Chondrocyte (in vitro differentiated cells): Measurements from ENCODE around the gene INAFM1. TPM values are rescaled to one million over a fixed set of nuclear protein-coding genes. Genes with fewer than 3 reads are reported as not detected.
"Not testable (repeated sequence)": the region's sequence is repeated elsewhere in the genome, so short reads cannot be mapped to it uniquely, and the experiment has no call there.

ENCODE experiments used
- DNase-seq: peaks from one replicate; pipeline ENCODE4 v3.0.0; 2021; ENCODE audit warnings: mixed read lengths, low spot score
- H3K27ac Mint-ChIP-seq: one replicate; pipeline ENCODE4 v1.8.0; 2021; ENCODE audit warnings: mild to moderate bottlenecking, moderate library complexity, mixed read lengths; ENCODE audit not compliant: unreplicated experiment
- H3K27me3 Mint-ChIP-seq: 2 replicates; pipeline ENCODE4 v1.8.0; 2021; ENCODE audit warnings: low read depth, mixed read lengths
- H3K36me3 Mint-ChIP-seq: 2 replicates; pipeline ENCODE4 v1.8.0; 2021; ENCODE audit warnings: low read depth, mixed read lengths
- H3K4me1 Mint-ChIP-seq: 2 replicates; pipeline ENCODE4 v1.8.0; 2021; ENCODE audit warnings: low read depth, mild to moderate bottlenecking, mixed read lengths
- H3K4me3 Mint-ChIP-seq: one replicate; pipeline ENCODE4 v1.8.0; 2021; ENCODE audit warnings: mild to moderate bottlenecking, moderate library complexity, mixed read lengths; ENCODE audit not compliant: unreplicated experiment
- H3K9me3 Mint-ChIP-seq: 2 replicates; pipeline ENCODE4 v1.8.0; 2021; ENCODE audit warnings: low read depth, mixed read lengths
- CTCF ChIP-seq: fragments of 200-600 bp; sonication (generic); IDR thresholded peaks from 2 replicates; pipeline ENCODE4 v1.5.0; 2021; ENCODE audit warnings: antibody characterized with exemption, mild to moderate bottlenecking, moderate library complexity
- total RNA-seq: library from RNA; stranded (reverse); gene quantifications from 3 replicates; pipeline ENCODE4 v1.2.1, GENCODE V29; 2021

Gene INAFM1
- total RNA-seq, 1 donor from 2014 or later, result 28.8 TPM

GRCh38 chr19:47280183-47280797 is 5.6 kb downstream of the INAFM1 start:
- TF ChIP-seq CTCF, result peak; percentile 72
- Mint-ChIP-seq H3K9me3 (no peaks in the 10 kb centered on the region), H3K4me3 (no peak overlapping the region), H3K27me3 (no peaks in the 10 kb centered on the region), H3K4me1 (peaks cover 58% of the 10 kb centered on the region), H3K36me3 (peaks cover 6% of the 10 kb centered on the region), H3K27ac (peak overlapping the region; percentile 49)
- DNase-seq, result no peak

- no peak for TF ChIP-seq CTCF
- Mint-ChIP-seq H3K27ac (no peak overlapping the region), H3K9me3 (no peaks in the 10 kb centered on the region), H3K36me3 (peaks cover 2% of the 10 kb centered on the region), H3K27me3 (no peaks in the 10 kb centered on the region), H3K4me3 (no peak overlapping the region), H3K4me1 (peaks cover 40% of the 10 kb centered on the region)
- no peak for DNase-seq
Observed at GRCh38 chr19:47283405-47284059, 8.8 kb downstream of the INAFM1 start.

DNA sequence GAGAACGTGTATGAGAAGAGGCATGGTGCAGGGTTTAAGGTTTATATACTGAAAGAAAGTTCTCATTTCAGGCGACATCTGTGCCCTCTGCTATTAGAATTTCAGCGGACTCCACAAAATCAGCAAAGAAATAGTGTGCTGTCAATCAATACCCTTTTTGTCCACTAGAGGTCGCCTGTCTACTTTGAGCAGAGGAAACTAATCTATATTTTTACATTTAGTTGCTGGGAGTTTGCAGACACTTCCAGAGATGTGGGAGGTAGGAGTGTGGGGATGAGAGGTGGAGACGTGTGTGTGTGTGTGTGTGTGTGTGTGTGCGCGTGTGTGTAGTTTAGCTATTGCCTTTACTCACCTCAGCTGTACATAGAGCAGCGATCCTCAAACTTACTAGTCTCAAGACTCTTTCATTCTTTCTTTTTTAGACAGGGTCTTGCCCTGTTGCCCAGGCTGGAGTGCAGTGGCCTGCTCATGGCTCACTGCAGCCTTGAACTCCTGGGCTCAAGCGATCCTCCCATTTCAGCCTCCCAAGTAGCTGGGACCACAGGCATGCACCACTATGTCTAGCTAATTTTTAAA is 9.7 kb downstream of the INAFM1 start:
- Mint-ChIP-seq H3K27me3 (no peaks in the 10 kb centered on the region), H3K4me3 (no peak overlapping the region), H3K36me3 (peaks cover 2% of the 10 kb centered on the region), H3K9me3 (no peaks in the 10 kb centered on the region), H3K27ac (no peak overlapping the region), H3K4me1 (peaks cover 40% of the 10 kb centered on the region)
- DNase-seq, result no peak
- peak; percentile 86 for TF ChIP-seq CTCF

GRCh38 chr19:47296036-47296435 is 21.4 kb downstream of the INAFM1 start:
- TF ChIP-seq CTCF, result peak; percentile 87
- DNase-seq, result no peak
- H3K27ac Mint-ChIP-seq, result no peak overlapping the region

GRCh38 chr19:47300867-47301266 is 26.2 kb downstream of the INAFM1 start:
- H3K27me3 Mint-ChIP-seq, H3K27ac Mint-ChIP-seq, DNase-seq, H3K36me3 Mint-ChIP-seq, H3K4me3 Mint-ChIP-seq, H3K4me1 Mint-ChIP-seq, H3K9me3 Mint-ChIP-seq: not testable (repeated sequence)

More at GRCh38 chr19:47296036-47296435, 21.4 kb downstream of the INAFM1 start:
- no peaks in the 10 kb centered on the region for H3K27me3 Mint-ChIP-seq
- no peaks in the 10 kb centered on the region for H3K4me1 Mint-ChIP-seq
- peaks cover 4% of the 10 kb centered on the region for H3K36me3 Mint-ChIP-seq
- H3K9me3 Mint-ChIP-seq, result no peaks in the 10 kb centered on the region
- no peak overlapping the region for H3K4me3 Mint-ChIP-seq
